ENCODE data around the gene ABCA6. TPM values are rescaled to one million over a fixed set of nuclear protein-coding genes. Genes with fewer than 3 reads are reported as not detected.

ABCA6 gene
- total RNA-seq, 2 experiments from 2014 or later = not detected

- intact Hi-C loops (cut with DNase I, micrococcal nuclease) = no loop called here
- DNase-seq (no peak), ATAC-seq (no peak)
- H3K36me3 Mint-ChIP-seq (ENCODE audit: low read depth) = no peaks in the 10 kb centered on the region
- H3K4me1 Mint-ChIP-seq = peaks cover 22% of the 10 kb centered on the region
- peaks cover 1% of the 10 kb centered on the region for H3K9me3 Mint-ChIP-seq (ENCODE audit: low read depth)
- H3K27ac Mint-ChIP-seq = no peak overlapping the region
- H3K27me3 Mint-ChIP-seq = peaks cover 5% of the 10 kb centered on the region
- CTCF ChIA-PET = no interaction called here
- POLR2A ChIA-PET = no interaction called here
- no peak overlapping the region for H3K4me3 Mint-ChIP-seq
These were observed 74.2 kb downstream of the ABCA6 start for GRCh38 chr17:69067274-69068047.

- no peaks in the 10 kb centered on the region for H3K36me3 Mint-ChIP-seq (ENCODE audit: low read depth)
- no peak for DNase-seq
These were observed 75.2 kb downstream of the ABCA6 start for GRCh38 chr17:69066482-69066881.

GRCh38 chr17:69065113-69065512, 76.6 kb downstream of the ABCA6 start:
- CTCF ChIA-PET = no interaction called here

More at GRCh38 chr17:69066482-69066881, 75.2 kb downstream of the ABCA6 start:
- CTCF ChIA-PET = no interaction called here
- H3K4me1 Mint-ChIP-seq = peaks cover 22% of the 10 kb centered on the region
- H3K27me3 Mint-ChIP-seq = peaks cover 5% of the 10 kb centered on the region
- intact Hi-C loops (cut with DNase I, micrococcal nuclease) = no loop called here
- no peak for ATAC-seq
- H3K9me3 Mint-ChIP-seq (ENCODE audit: low read depth) = peaks cover 1% of the 10 kb centered on the region
- POLR2A ChIA-PET = no interaction called here
- H3K27ac Mint-ChIP-seq = no peak overlapping the region
- no peak overlapping the region for H3K4me3 Mint-ChIP-seq

GRCh38 chr17:69064476-69064875, 77.2 kb downstream of the ABCA6 start:
- ATAC-seq (no peak), DNase-seq (no peak)
- intact Hi-C loops (cut with DNase I, micrococcal nuclease) = no loop called here
- ChIA-PET CTCF (no interaction called here), POLR2A (no interaction called here)
- H3K27me3 Mint-ChIP-seq = peaks cover 5% of the 10 kb centered on the region
- no peaks in the 10 kb centered on the region for H3K9me3 Mint-ChIP-seq (ENCODE audit: low read depth)
- no peaks in the 10 kb centered on the region for H3K36me3 Mint-ChIP-seq (ENCODE audit: low read depth)
- no peak overlapping the region for H3K27ac Mint-ChIP-seq
- H3K4me1 Mint-ChIP-seq = peaks cover 13% of the 10 kb centered on the region
- no peak overlapping the region for H3K4me3 Mint-ChIP-seq

More at GRCh38 chr17:69065113-69065512, 76.6 kb downstream of the ABCA6 start:
- DNase-seq (no peak), ATAC-seq (no peak)
- intact Hi-C loops (cut with DNase I, micrococcal nuclease) = no loop called here
- peaks cover 13% of the 10 kb centered on the region for H3K4me1 Mint-ChIP-seq
- POLR2A ChIA-PET = no interaction called here
- no peaks in the 10 kb centered on the region for H3K36me3 Mint-ChIP-seq (ENCODE audit: low read depth)
- H3K4me3 Mint-ChIP-seq = no peak overlapping the region
- no peaks in the 10 kb centered on the region for H3K9me3 Mint-ChIP-seq (ENCODE audit: low read depth)
- peaks cover 5% of the 10 kb centered on the region for H3K27me3 Mint-ChIP-seq
- H3K27ac Mint-ChIP-seq = no peak overlapping the region

- CTCF ChIA-PET = no interaction called here
- POLR2A ChIA-PET = no interaction called here
- Mint-ChIP-seq H3K27me3 (peaks cover 7% of the 10 kb centered on the region), H3K36me3 (ENCODE audit: low read depth) (no peaks in the 10 kb centered on the region), H3K4me3 (no peak overlapping the region), H3K9me3 (ENCODE audit: low read depth) (no peaks in the 10 kb centered on the region), H3K4me1 (peaks cover 13% of the 10 kb centered on the region), H3K27ac (no peak overlapping the region)
- DNase-seq (no peak), ATAC-seq (no peak)
- intact Hi-C loops (cut with DNase I, micrococcal nuclease) = no loop called here
These were observed 77.7 kb downstream of the ABCA6 start for GRCh38 chr17:69064001-69064400.

- Mint-ChIP-seq H3K36me3 (ENCODE audit: low read depth) (no peaks in the 10 kb centered on the region), H3K4me3 (no peak overlapping the region), H3K27me3 (peaks cover 8% of the 10 kb centered on the region), H3K4me1 (peaks cover 13% of the 10 kb centered on the region), H3K27ac (no peak overlapping the region), H3K9me3 (ENCODE audit: low read depth) (no peaks in the 10 kb centered on the region)
- ATAC-seq (no peak), DNase-seq (no peak)
- intact Hi-C loops (cut with DNase I, micrococcal nuclease) = no loop called here
- ChIA-PET POLR2A (no interaction called here), CTCF (no interaction called here)
These were observed 78.7 kb downstream of the ABCA6 start for GRCh38 chr17:69062860-69063581.

GRCh38 chr17:69061721-69062556, 79.8 kb downstream of the ABCA6 start:
- intact Hi-C loops (cut with DNase I, micrococcal nuclease) = no loop called here
- Mint-ChIP-seq H3K27ac (no peak overlapping the region), H3K9me3 (ENCODE audit: low read depth) (no peaks in the 10 kb centered on the region), H3K4me1 (peaks cover 13% of the 10 kb centered on the region), H3K36me3 (ENCODE audit: low read depth) (no peaks in the 10 kb centered on the region), H3K27me3 (peaks cover 8% of the 10 kb centered on the region), H3K4me3 (no peak overlapping the region)
- no peak for ATAC-seq
- DNase-seq = no peak
- POLR2A ChIA-PET = no interaction called here
- CTCF ChIA-PET = no interaction called here

- peaks cover 7% of the 10 kb centered on the region for H3K27me3 Mint-ChIP-seq
- no peak within 1 kb of the TSS for H3K27ac Mint-ChIP-seq
- no peak for ATAC-seq
- POLR2A ChIA-PET = no interaction called here
- intact Hi-C loops (cut with DNase I, micrococcal nuclease) = no loop called here
- no peak for DNase-seq
- H3K36me3 Mint-ChIP-seq (ENCODE audit: low read depth) = peaks cover 1% of the 10 kb centered on the region
- peaks cover 8% of the 10 kb centered on the region for H3K4me1 Mint-ChIP-seq
- peaks cover 7% of the 10 kb centered on the region for H3K9me3 Mint-ChIP-seq (ENCODE audit: low read depth)
- CTCF ChIA-PET = no interaction called here
- no peak within 1 kb of the TSS for H3K4me3 Mint-ChIP-seq
These were observed 80.9 kb downstream of the ABCA6 start, which contains the start of gene ABCA9 for GRCh38 chr17:69060822-69061221. ABCA9 (minus strand) TSS chr17:69060927; CDS start chr17:69051126, 9,801 bp downstream.

GRCh38 chr17:69059458-69060175, 82.1 kb downstream of the ABCA6 start:
- H3K27ac Mint-ChIP-seq = no peak overlapping the region
- H3K9me3 Mint-ChIP-seq (ENCODE audit: low read depth) = peaks cover 8% of the 10 kb centered on the region
- DNase-seq (no peak), ATAC-seq (no peak)
- H3K27me3 Mint-ChIP-seq = peaks cover 5% of the 10 kb centered on the region
- ChIA-PET POLR2A (no interaction called here), CTCF (no interaction called here)
- H3K4me3 Mint-ChIP-seq = no peak overlapping the region
- H3K36me3 Mint-ChIP-seq (ENCODE audit: low read depth) = peaks cover 1% of the 10 kb centered on the region
- no peaks in the 10 kb centered on the region for H3K4me1 Mint-ChIP-seq
- intact Hi-C loops (cut with DNase I, micrococcal nuclease) = no loop called here

GRCh38 chr17:69058165-69058564, 83.5 kb downstream of the ABCA6 start:
- peaks cover 1% of the 10 kb centered on the region for H3K36me3 Mint-ChIP-seq (ENCODE audit: low read depth)

GRCh38 chr17:69057280-69057679, 84.4 kb downstream of the ABCA6 start:
- no peaks in the 10 kb centered on the region for H3K4me1 Mint-ChIP-seq
- peaks cover 1% of the 10 kb centered on the region for H3K36me3 Mint-ChIP-seq (ENCODE audit: low read depth)
- POLR2A ChIA-PET = no interaction called here
- intact Hi-C loops (cut with DNase I, micrococcal nuclease) = no loop called here
- no peak overlapping the region for H3K4me3 Mint-ChIP-seq
- ATAC-seq (no peak), DNase-seq (no peak)
- peaks cover 12% of the 10 kb centered on the region for H3K9me3 Mint-ChIP-seq (ENCODE audit: low read depth)
- H3K27ac Mint-ChIP-seq = no peak overlapping the region
- CTCF ChIA-PET = no interaction called here
- peaks cover 3% of the 10 kb centered on the region for H3K27me3 Mint-ChIP-seq

More at GRCh38 chr17:69058165-69058564, 83.5 kb downstream of the ABCA6 start:
- Mint-ChIP-seq H3K27me3 (peaks cover 3% of the 10 kb centered on the region), H3K4me1 (no peaks in the 10 kb centered on the region), H3K27ac (no peak overlapping the region), H3K9me3 (ENCODE audit: low read depth) (peaks cover 12% of the 10 kb centered on the region), H3K4me3 (no peak overlapping the region)
- ChIA-PET POLR2A (no interaction called here), CTCF (no interaction called here)
- ATAC-seq (no peak), DNase-seq (no peak)
- intact Hi-C loops (cut with DNase I, micrococcal nuclease) = no loop called here
